Mammary epithelial cell (primary cell): ENCODE results near the gene PLEKHA7.

Experiments used
- CTCF ChIP-seq, 2 donors: IDR thresholded peaks in 1 of 2; conservative IDR thresholded peaks in 1 of 2; 2 replicates each; pipeline ENCODE4 v1.5.1; 2011 to 2012; ENCODE audit warnings: inconsistent platforms in 2 of 2, low read length in 2 of 2, mild to moderate bottlenecking in 2 of 2, control low read depth in 1 of 2, low read depth in 1 of 2; ENCODE audit not compliant: insufficient read depth in 1 of 2; ENCODE audit errors: extremely low read depth in 1 of 2
- EZH2 ChIP-seq: IDR thresholded peaks from 2 replicates; pipeline ENCODE4 v1.6.1; 2012; ENCODE audit warnings: low read length, inconsistent platforms, borderline replicate concordance

- TF ChIP-seq CTCF (conservative IDR thresholded peaks at IDR 0.05 in 1 of 2, IDR thresholded peaks at IDR 0.05 in 1 of 2; ENCODE audit: extremely low read depth in 1 of 2, insufficient read depth in 1 of 2, low read depth in 1 of 2, low read length in 2 of 2) (no peak), EZH2 (no peak)
Measured at GRCh38 chr11:16775614-16776283, 238.5 kb downstream of the PLEKHA7 start.
